Eye (tissue), 1 donor: ENCODE measurements around the gene DUSP1.
A peak's percentile ranks its signal among the peaks of the same experiment; 100 is the strongest.

Experiments used
- DNase-seq: peaks from one replicate; pipeline ENCODE4 v3.0.0-alpha.2; 2015

The DUSP1 gene

GRCh38 chr5:172777881-172778814 lies 7.2 kb upstream of the DUSP1 start:
- DNase-seq = no peak

- no peak for DNase-seq
These were observed 5.2 kb upstream of the DUSP1 start for GRCh38 chr5:172776235-172776594.

- no peak for DNase-seq
These were observed 4.6 kb upstream of the DUSP1 start for GRCh38 chr5:172775326-172776234.

GRCh38 chr5:172774561-172775315 lies 3.7 kb upstream of the DUSP1 start:
- no peak for DNase-seq

- no peak for DNase-seq
These were observed 2.8 kb upstream of the DUSP1 start for GRCh38 chr5:172773481-172774469.

GRCh38 chr5:172772112-172772906 lies 1.3 kb upstream of the DUSP1 start:
- DNase-seq = no peak

- DNase-seq = peak; percentile 95
These were observed 580 bp upstream of the DUSP1 start for GRCh38 chr5:172771439-172772111.

- DNase-seq = peak; percentile 79
These were observed 671 bp downstream of the DUSP1 start for GRCh38 chr5:172770374-172770674.

- no peak for DNase-seq
These were observed 1.2 kb downstream of the DUSP1 start for GRCh38 chr5:172769616-172770373.

GRCh38 chr5:172769342-172769615 lies 1.7 kb downstream of the DUSP1 start:
- DNase-seq = no peak

GRCh38 chr5:172768573-172769341 lies 2.2 kb downstream of the DUSP1 start:
- DNase-seq = peak; percentile 39

GRCh38 chr5:172768098-172768572 lies 2.9 kb downstream of the DUSP1 start:
- DNase-seq = no peak

GRCh38 chr5:172766287-172767108 lies 4.5 kb downstream of the DUSP1 start:
- DNase-seq = peak; percentile 71

GRCh38 chr5:172765766-172766286 lies 5.2 kb downstream of the DUSP1 start:
- DNase-seq = no peak

GRCh38 chr5:172764861-172765765 lies 5.9 kb downstream of the DUSP1 start:
- DNase-seq = peak; percentile 99

- DNase-seq = no peak
These were observed 7.9 kb downstream of the DUSP1 start for GRCh38 chr5:172763120-172763464.
